Ectodermal cell (in vitro differentiated cells): ENCODE data around the gene DCDC2.
A peak's percentile ranks its signal among the peaks of the same experiment; 100 is the strongest.

Experiments
- H3K27ac ChIP-seq: 2 replicates; pipeline ENCODE4 v1.7.0; 2013; ENCODE audit warnings: mild to moderate bottlenecking, low read depth, low read length; ENCODE audit not compliant: insufficient read depth, poor library complexity, severe bottlenecking
- H3K27me3 ChIP-seq: 2 replicates; pipeline ENCODE4 v1.7.0; 2013; ENCODE audit warnings: mild to moderate bottlenecking, low read length; ENCODE audit not compliant: insufficient read depth, control insufficient read depth, poor library complexity, severe bottlenecking
- H3K36me3 ChIP-seq: one replicate; pipeline ENCODE4 v1.7.0; 2013; ENCODE audit warnings: low read length; ENCODE audit not compliant: control insufficient read depth, insufficient read depth
- H3K4me1 ChIP-seq: one replicate; pipeline ENCODE4 v1.7.0; 2013; ENCODE audit warnings: low read length; ENCODE audit not compliant: control insufficient read depth, insufficient read depth
- H3K4me3 ChIP-seq: 2 replicates; pipeline ENCODE4 v1.7.0; 2013; ENCODE audit warnings: low read depth, low read length, control low read depth; ENCODE audit not compliant: insufficient read depth
- H3K9me3 ChIP-seq: 2 replicates; pipeline ENCODE4 v1.7.0; 2013; ENCODE audit warnings: mild to moderate bottlenecking, low read length, moderate library complexity; ENCODE audit not compliant: control insufficient read depth
- WGBS, 2 experiments: methylation state at CpG; one replicate each; pipeline ENCODE4 v1.1.7; 2013; ENCODE audit warnings: missing lambda C conversion rate in 2 of 2; 5-methylcytosine and 5-hydroxymethylcytosine counted together

Gene DCDC2

GRCh38 chr6:24131751-24132150 is 226.1 kb downstream of the DCDC2 start:
- H3K4me1 ChIP-seq, result no peaks in the 10 kb centered on the region
- H3K36me3 ChIP-seq, result no peaks in the 10 kb centered on the region
- 83% methylated on average over 1 to 2 of the region's 2 CpGs for WGBS, 2 experiments
- no peak overlapping the region for H3K4me3 ChIP-seq
- H3K27ac ChIP-seq, result no peak overlapping the region
- peaks cover under 1% of the 10 kb centered on the region for H3K27me3 ChIP-seq
- no peaks in the 10 kb centered on the region for H3K9me3 ChIP-seq

DNA sequence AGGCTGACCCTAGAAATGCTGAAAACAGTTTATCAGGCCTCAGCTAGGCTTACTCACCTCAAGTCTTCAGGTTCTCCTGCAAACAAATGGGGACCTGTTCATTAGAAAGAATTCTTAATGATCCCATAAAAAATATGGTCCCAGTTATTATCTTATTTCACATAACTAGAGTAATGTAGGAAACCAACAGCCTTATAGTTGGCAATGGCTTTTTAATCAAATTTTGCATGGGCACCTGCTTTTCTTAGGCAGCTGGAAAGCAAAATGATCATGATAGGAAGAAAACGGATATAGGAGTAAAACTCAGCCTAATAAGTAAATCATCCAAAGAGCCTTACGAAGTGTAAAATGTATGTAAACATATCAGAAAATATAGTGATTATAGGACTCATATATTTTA is 230.5 kb downstream of the DCDC2 start:
- 100% methylated on average over 1 of the region's 2 CpGs for WGBS, 2 experiments
- H3K27me3 ChIP-seq, result peaks cover 8% of the 10 kb centered on the region
- no peaks in the 10 kb centered on the region for H3K36me3 ChIP-seq
- H3K4me3 ChIP-seq, result no peak overlapping the region
- no peak overlapping the region for H3K27ac ChIP-seq
- peaks cover 8% of the 10 kb centered on the region for H3K4me1 ChIP-seq
- H3K9me3 ChIP-seq, result no peaks in the 10 kb centered on the region

DNA sequence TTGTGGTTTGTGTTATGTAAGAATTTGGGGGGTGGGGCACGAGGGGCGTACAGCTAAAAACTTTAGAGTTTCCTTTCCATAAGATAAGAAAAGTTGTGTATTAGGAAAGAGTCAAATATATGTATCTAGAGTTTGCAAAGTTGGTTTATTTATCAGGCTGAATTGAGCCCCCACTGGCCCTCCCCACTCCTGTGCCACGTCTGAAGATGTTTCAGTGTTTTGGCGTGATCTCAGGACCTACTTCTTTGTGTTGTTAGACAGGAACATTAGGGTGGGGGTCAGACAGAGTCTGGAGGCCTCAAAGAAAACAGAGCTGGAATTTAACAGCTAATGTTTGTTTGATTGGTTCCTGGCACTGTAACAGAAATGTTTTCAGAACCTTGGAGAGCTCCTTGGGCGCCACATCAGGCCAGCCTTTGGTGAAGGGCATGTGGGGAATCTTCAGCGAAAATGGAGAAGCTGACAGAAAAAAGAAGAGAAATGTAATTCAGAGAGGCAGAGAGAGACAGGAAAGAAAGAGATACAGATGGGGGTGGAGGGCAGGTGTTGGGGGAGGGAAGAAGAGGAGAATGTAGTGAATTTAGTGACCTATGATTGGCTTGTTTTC is 231.2 kb downstream of the DCDC2 start:
- Histone ChIP-seq H3K4me3 (peak overlapping the region; percentile 35), H3K27me3 (peaks cover 8% of the 10 kb centered on the region), H3K4me1 (peaks cover 8% of the 10 kb centered on the region), H3K36me3 (no peaks in the 10 kb centered on the region), H3K9me3 (no peaks in the 10 kb centered on the region), H3K27ac (no peak overlapping the region)
- 4% methylated on average over 6 of the region's 6 CpGs for WGBS, 2 experiments

DNA sequence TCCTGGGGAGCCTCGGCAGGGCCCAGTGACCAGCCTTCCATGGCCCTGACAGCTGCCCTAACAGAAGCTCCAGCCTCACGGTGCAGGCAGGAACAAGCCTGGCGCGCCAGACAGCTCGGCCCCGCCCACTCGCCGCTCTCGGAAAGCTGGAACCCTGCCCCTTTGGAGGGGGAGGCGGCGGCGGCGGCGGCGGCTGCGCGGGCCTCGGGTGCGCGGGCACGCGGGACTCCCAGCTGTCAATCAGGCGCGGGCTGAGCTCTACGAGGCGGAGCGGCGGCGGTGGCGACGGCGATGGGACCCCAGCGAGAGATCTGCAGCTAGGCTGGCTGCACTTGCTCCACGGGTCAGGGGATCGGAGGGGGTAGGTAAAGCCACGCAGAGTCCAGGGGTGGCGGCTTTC is 231.9 kb downstream of the DCDC2 start, which contains the start of gene NRSN1:
Gene NRSN1 (plus strand): TSS at position 236 of the 400 bp plus-strand sequence. CDS start 8,113 bp downstream, outside the sequence.
- H3K27me3 ChIP-seq, result peaks cover 8% of the 10 kb centered on the region
- H3K27ac ChIP-seq, result no peak within 1 kb of the TSS
- WGBS, 2 experiments, result 1% methylated on average over 37 of the region's 37 CpGs
- no peaks in the 10 kb centered on the region for H3K36me3 ChIP-seq
- peak within 1 kb of the TSS; percentile 35 for H3K4me3 ChIP-seq
- H3K4me1 ChIP-seq, result peaks cover 8% of the 10 kb centered on the region
- no peaks in the 10 kb centered on the region for H3K9me3 ChIP-seq

DNA sequence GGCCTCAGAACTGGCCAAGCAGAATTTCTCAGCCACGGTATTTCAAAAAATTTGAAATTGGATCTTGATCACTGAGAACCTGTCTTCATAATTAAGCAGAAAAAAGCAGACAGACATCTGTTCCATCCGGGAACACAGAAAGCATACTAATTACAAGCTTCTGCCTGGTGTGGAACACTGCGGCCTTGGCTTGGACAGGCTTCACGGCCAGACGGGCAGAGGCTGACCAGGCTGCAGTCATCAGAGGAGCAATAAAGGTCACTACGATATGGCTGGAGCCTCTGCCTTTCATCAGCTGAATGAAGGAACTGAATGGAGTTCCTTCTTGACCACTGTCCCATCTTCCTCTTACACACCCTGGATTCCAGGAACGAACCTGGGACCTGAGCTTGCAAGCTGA is 235.7 kb downstream of the DCDC2 start:
- Histone ChIP-seq H3K27ac (no peak overlapping the region), H3K36me3 (no peaks in the 10 kb centered on the region), H3K4me3 (no peak overlapping the region), H3K9me3 (no peaks in the 10 kb centered on the region), H3K27me3 (peaks cover 8% of the 10 kb centered on the region), H3K4me1 (peaks cover 8% of the 10 kb centered on the region)
- WGBS, 2 experiments, result 83 to 88% methylated on average over 7 of the region's 7 CpGs
